HL-60/S4 treated with retinoic acid at 250 ng/mL for 4 days and 3 days (cell line): Measurements from ENCODE around the gene PDXK.

Experiments
- in situ Hi-C: fragments of 300-500 bp; cut with MboI; formaldehyde crosslinking; loops from 2 replicates; pipeline ENCODE4 v1.7.0; 2022; ENCODE audit warnings: low sequenced_read_pairs

Gene PDXK

GRCh38 chr21:43740497-43741156 lies 21.7 kb downstream of the PDXK start:
- in situ Hi-C loops, result no loop called here

GRCh38 chr21:43741423-43742096 lies 22.6 kb downstream of the PDXK start:
- in situ Hi-C loops, result no loop called here

- in situ Hi-C loops, result no loop called here
These were observed 25.0 kb downstream of the PDXK start for GRCh38 chr21:43743947-43744346.

- in situ Hi-C loops, result no loop called here
These were observed 25.8 kb downstream of the PDXK start for GRCh38 chr21:43744725-43745124.

DNA sequence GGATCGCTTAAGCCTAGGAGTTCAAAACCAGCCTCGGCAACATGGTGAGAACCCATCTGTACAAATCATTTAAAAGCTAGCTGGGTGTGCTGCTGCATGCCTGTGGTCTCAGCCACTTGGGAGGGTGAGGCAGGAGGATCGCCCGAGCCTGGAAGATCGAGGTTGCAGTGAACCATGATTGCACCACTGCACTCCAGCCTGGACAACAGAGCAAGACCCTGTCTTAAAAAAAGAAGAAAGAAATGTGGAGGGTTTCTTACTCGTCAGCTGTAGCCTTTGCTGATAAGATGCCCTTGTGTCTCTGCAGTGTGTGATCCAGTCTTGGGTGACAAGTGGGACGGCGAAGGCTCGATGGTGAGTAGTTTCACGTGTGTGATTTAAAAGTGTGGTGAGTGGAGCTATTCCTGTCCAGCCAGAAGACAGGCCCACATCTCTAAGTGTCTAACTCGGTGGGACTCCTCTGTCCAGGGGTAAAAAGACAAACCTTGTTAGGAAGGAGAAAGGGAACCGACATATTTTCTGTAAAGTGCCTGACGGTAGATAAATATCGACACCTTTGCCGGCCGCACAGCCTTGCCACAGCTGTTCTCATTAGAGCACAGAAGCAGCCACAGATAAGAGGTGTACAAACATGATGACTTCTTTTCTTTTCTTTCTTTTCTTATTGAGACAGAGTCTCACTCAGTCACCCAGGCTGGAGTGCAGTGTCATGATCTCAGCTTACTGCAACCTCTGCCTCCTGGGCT lies 27.0 kb downstream of the PDXK start:
- in situ Hi-C loops, result no loop called here

DNA sequence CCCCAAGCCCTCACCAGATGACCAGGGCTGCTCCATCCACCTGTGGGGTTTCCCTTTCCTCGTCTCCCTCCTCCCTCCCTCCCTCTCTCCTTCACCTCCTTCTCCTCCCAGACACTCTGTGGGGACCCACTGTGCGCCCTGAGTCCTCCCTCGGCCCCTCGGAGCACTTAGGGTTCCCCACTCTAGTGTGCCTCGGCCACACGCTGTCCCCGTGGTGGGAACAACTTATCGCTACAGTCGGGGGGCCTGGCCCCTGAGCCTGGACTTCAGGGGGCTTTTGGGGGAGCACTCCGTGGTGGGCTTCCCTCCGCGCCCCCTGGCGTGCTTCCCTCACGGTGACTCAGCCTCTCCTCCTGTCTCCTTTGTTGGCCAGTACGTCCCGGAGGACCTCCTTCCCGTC lies 29.7 kb downstream of the PDXK start:
- in situ Hi-C loops, result no loop called here

- in situ Hi-C loops, result no loop called here
These were observed 30.8 kb downstream of the PDXK start for GRCh38 chr21:43749651-43750262.

DNA sequence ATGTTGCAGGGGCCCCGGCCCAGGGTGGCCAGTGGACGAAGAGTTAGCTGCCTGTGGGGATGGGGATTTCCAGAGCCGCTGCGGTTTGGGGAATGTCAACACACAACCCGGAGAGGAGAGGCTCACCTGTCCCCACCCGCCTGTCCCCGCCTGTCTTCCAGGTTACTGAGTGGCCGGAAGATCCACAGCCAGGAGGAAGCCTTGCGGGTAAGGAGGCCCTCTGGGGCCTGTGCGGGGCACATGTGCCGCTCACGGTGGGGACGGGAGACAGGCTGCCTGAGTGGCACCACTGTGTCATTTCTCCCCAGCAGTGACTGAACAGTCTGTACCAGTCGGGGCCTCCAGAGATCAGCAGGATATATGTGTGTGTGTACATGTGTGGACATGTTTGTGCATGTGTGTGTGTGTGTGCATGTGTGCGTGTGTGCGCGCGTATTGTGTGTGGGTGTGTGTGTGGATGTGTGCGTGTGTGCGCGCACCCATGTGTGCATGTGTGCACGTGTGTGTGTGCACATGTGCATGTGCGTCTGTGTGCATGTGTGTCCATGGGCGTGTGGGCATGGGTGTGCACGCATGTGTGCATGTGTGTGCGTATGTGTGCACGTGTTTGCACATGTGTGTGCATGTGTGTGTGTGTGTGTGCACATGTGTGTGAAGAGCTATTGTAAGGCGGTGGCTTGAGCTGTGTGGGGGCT lies 31.6 kb downstream of the PDXK start:
- in situ Hi-C loops, result no loop called here

DNA sequence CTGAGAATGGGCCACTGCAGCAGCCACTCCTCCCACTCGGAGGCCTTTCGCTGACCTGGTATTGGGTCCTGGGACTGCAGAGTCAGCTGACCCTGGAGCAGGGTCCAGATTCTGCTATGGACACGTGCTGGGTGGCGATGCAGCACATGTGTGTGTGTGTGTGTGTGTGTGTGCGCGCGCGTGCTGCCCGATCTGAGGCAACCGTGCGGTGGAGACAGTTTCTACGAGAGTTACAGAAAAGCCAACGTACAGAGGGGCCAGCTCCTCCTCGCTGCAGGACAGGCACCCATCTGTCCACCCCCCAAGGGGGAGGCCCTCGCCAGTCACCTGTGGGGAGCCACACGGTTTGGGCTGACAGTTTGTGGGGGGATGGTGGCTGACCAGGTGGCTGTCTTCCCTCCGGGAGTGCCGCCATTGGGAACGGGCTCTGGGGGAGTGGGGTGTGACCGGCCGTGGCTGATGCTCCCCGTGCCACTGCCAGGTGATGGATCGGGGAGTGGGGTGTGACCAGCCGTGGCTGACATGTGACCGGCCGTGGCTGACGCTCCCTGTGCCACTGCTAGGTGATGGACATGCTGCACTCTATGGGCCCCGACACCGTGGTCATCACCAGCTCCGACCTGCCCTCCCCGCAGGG lies 33.1 kb downstream of the PDXK start:
- in situ Hi-C loops, result no loop called here

GRCh38 chr21:43752758-43753438 lies 34.0 kb downstream of the PDXK start:
- in situ Hi-C loops, result no loop called here

GRCh38 chr21:43753439-43753799 lies 34.5 kb downstream of the PDXK start:
- in situ Hi-C loops, result no loop called here

- in situ Hi-C loops, result no loop called here
These were observed 36.2 kb downstream of the PDXK start for GRCh38 chr21:43754948-43755781.

GRCh38 chr21:43755820-43756594 lies 37.1 kb downstream of the PDXK start:
- in situ Hi-C loops, result no loop called here

DNA sequence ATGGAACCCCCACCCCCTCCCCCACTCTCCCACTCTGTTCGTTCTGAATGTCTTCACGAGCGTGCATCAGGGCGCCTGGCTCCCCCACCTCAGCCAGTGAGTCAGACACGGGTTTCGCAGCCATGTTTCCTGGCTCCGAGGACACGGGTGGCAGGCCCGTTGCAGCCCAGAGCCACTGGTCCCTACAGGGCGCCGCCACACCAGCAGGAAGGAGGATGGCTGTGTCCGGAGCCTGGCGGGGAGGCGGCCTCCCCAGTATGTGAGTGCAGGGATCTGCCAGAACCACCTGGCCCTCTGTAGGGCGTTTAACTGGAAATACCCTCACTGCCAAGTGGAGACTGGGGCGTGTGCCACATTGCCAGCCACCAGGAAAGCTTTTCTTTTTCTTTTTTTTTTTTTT lies 38.7 kb downstream of the PDXK start:
- in situ Hi-C loops, result no loop called here

DNA sequence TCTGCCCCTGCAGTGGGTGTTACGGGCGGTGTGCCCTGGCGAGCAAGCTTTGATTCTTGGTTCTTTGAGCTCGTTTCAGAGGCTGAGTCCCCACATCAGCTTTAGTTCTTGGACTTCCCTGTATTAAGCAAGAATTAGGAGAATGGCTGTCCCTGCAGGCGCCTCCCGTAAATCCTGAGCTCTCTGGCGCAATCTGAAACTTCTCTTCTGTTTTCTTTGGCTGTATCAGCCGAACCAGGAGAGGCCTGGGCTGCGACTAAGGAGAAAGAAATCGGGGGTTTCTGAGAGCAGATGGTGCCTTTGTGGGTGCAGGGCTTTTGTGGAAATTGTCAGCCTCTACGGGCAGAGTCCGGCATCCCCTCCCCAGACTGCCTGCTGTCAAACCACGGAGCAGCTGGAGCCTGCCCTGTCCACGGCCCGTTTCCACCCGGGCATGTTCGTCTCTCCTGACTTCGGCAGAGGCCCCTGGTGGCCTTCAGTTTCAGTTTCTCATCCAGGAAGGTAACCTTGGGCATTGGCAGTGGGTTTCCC lies 39.2 kb downstream of the PDXK start:
- in situ Hi-C loops, result no loop called here

DNA sequence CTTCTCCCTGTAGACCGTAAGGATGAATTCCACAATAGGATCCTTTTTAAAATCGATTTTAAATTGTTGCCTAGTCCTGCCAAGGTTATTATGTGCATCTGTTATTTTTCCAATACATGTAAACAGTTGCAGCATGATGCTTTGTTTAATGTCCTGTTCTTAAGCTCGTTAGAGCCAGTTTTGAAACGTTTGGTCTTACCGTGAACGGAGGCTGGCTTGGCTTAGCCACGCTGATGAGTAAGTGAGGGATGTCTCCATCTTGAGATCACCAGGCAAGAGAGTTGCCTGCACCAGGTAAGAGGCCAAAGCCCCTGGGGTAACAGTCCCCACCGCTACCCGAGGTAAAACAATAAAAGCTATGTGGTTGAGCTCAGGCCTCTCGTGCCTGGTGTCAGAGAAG lies 39.9 kb downstream of the PDXK start:
- in situ Hi-C loops, result no loop called here

GRCh38 chr21:43759651-43760050 lies 40.7 kb downstream of the PDXK start:
- in situ Hi-C loops, result no loop called here

DNA sequence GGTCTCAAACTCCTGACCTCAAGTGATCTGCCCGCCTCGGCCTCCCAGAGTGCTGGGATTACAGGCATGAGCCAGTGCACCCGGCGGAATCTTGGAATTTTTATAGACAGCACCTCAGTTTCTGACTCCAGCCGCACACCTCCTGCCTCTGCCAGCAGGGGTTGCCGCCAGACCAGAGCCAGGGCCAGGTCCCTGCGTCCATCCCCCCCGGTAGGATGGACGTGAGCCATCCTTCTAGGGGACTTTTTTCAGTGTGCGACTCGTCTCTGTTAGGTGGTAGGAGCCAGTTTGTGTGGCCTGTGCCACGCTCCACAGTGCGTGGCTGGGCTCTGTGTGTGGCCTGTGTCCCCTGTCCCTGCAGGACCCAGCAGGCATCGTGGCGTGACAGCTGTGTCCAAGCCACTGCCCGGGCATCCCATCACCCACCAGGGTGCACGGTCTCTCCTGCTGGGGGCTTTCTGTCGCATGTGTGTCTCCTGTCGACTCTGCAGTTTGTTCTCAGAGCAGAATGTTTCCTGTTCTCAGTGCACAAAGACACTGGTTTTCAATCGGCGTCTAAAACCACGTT lies 41.5 kb downstream of the PDXK start:
- in situ Hi-C loops, result no loop called here
